Left lung (tissue), 10 donors: ENCODE measurements around the gene HSBP1L1. TPM values are rescaled to one million over a fixed set of nuclear protein-coding genes. Genes with fewer than 3 reads are reported as not detected.

ENCODE experiments used
- ATAC-seq: fragments of 200-7000 bp; cut with Tn5 transposase; one replicate; pipeline ENCODE4 v1.9.1; 2020; ENCODE audit warnings: moderate library complexity
- DNase-seq, 4 donors: peaks; one replicate each; pipeline ENCODE4 v3.0.0-alpha.2; 2013 to 2020
- H3K27ac ChIP-seq, 2 donors: fragments of 200-600 bp; sonication (generic) in 1 of 2; one replicate each; pipeline versions ENCODE4 v1.5.0 to v1.8.0; 2020 to 2021
- H3K27me3 ChIP-seq, 2 donors: fragments of 200-600 bp; sonication (generic) in 1 of 2; one replicate each; pipeline versions ENCODE4 v1.5.0 to v1.8.0; 2020 to 2021
- H3K36me3 ChIP-seq, 2 donors: fragments of 200-600 bp; sonication (generic) in 1 of 2; one replicate each; pipeline versions ENCODE4 v1.5.0 to v1.8.0; 2020 to 2021
- H3K4me1 ChIP-seq, 2 donors: fragments of 200-600 bp; one replicate each; pipeline ENCODE4 v1.8.0; 2021
- H3K4me3 ChIP-seq, 2 donors: fragments of 200-600 bp; sonication (generic) in 1 of 2; one replicate each; pipeline versions ENCODE4 v1.5.0 to v1.8.0; 2020 to 2021; ENCODE audit warnings: mild to moderate bottlenecking in 1 of 2
- H3K9me3 ChIP-seq, 2 donors: fragments of 200-600 bp; sonication (generic) in 1 of 2; one replicate each; pipeline versions ENCODE4 v1.5.0 to v1.8.0; 2020 to 2021
- intact Hi-C, 2 donors: fragments of 100-400 bp; cut with DNase I; formaldehyde crosslinking; loops; one replicate each; pipeline versions ENCODE4 v1.11.2 to v1.14.2; 2022
- polyA plus RNA-seq, 6 donors: library from polyadenylated mRNA; unstranded; fragments of 120-200 nt; gene quantifications; one replicate each; pipeline ENCODE4 v1.2.1, GENCODE V29; 2013; ENCODE audit not compliant: insufficient read length in 6 of 6
- total RNA-seq, 2 donors: library from RNA; stranded (reverse); fragmentation: NEBNext Ultra II Directional; extraction: Animal tissue kit (Norgen Biotek cat#: 25700); gene quantifications; one replicate each; pipeline ENCODE4 v1.2.1, GENCODE V29; 2021
- TF ChIP-seq, protein P1 (sequence below), 2 donors: fragments of 200-600 bp; sonication (generic) in 1 of 2; IDR thresholded peaks; one replicate each; pipeline versions ENCODE4 v1.5.0 to v1.8.0; 2021; ENCODE audit warnings: antibody characterized with exemption in 2 of 2
- donor health status: DM: no; HTN: yes; CAD: no.
- donor health status: DM: no; HTN: no; CAD: no.

HSBP1L1 gene
- total and polyA plus RNA-seq, 8 donors, result 21.7 to 38.5 (median 26.5) TPM

GRCh38 chr18:79926306-79926705 is 38.1 kb upstream of the HSBP1L1 start:
- intact Hi-C loops, result no loop called here
- H3K27me3 ChIP-seq, result no peaks in the 10 kb centered on the region
- H3K4me1 ChIP-seq, result no peaks in the 10 kb centered on the region
- ATAC-seq (no peak), DNase-seq (peak in 1 of 4 donors; percentile 5)
- peaks cover 0 to 32% of the 10 kb centered on the region in 2 donors for H3K9me3 ChIP-seq
- TF ChIP-seq, protein P1, sequence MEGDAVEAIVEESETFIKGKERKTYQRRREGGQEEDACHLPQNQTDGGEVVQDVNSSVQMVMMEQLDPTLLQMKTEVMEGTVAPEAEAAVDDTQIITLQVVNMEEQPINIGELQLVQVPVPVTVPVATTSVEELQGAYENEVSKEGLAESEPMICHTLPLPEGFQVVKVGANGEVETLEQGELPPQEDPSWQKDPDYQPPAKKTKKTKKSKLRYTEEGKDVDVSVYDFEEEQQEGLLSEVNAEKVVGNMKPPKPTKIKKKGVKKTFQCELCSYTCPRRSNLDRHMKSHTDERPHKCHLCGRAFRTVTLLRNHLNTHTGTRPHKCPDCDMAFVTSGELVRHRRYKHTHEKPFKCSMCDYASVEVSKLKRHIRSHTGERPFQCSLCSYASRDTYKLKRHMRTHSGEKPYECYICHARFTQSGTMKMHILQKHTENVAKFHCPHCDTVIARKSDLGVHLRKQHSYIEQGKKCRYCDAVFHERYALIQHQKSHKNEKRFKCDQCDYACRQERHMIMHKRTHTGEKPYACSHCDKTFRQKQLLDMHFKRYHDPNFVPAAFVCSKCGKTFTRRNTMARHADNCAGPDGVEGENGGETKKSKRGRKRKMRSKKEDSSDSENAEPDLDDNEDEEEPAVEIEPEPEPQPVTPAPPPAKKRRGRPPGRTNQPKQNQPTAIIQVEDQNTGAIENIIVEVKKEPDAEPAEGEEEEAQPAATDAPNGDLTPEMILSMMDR (IDR thresholded peaks at IDR 0.05), result no peak
- H3K4me3 ChIP-seq, result no peak overlapping the region
- H3K27ac ChIP-seq, result no peak overlapping the region
- H3K36me3 ChIP-seq, result peaks cover 0 to 76% of the 10 kb centered on the region in 2 donors

- ATAC-seq (peak; percentile 73), DNase-seq (peak in 1 of 4 donors; percentile 44)
- no peak overlapping the region for H3K4me3 ChIP-seq
- H3K4me1 ChIP-seq, result no peaks in the 10 kb centered on the region
- TF ChIP-seq, protein P1 (IDR thresholded peaks at IDR 0.05), result no peak
- H3K9me3 ChIP-seq, result peaks cover 0 to 39% of the 10 kb centered on the region in 2 donors
- no peaks in the 10 kb centered on the region for H3K27me3 ChIP-seq
- H3K36me3 ChIP-seq, result peaks cover 0 to 83% of the 10 kb centered on the region in 2 donors
- H3K27ac ChIP-seq, result no peak overlapping the region
- intact Hi-C loops, result no loop called here
Observed at GRCh38 chr18:79926715-79927606, 37.5 kb upstream of the HSBP1L1 start.

DNA sequence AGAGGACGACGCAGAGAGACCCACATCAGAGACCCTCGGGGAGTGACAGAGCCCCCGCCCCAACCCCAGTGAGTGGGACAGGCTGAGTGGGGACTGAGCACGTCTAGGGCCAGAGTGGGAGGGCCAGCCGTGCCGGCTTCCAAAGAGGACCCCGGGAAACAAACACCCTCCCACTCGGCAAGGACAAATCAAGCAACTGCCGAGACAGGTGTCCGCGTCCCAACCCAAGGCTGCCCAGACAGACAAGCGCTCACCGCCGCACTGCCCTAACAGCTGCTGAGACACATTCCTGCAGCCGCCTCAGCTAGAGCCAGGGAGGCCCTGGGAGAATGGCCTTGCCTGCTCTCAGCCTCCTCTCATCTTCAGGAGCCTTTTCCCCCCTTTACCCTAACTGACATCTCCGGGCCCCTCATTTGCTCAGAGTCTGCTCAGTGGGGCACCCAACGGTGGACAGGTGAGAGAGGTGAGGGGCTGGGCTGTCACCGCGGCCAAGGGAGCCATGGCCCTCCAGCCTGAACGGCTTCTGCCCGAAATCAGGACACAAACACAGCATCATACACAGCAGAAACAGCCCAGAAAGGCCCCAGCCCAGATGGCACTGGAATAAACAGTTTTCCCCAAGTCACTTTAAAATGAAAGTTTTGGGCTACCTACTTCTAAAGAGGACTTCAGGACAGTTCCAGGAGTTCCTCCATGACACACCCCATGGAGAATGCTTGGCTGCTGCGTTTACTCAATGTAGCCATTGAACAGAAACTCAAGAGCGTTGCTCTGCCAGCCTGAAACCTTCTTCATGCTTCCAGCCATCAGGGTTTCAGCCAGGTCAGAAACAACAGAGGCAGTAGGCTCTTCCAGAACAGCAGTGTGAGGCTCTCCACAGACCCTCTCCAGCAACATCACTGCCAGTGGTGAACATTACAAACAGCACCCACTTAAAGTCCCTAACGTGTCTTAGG is 36.6 kb upstream of the HSBP1L1 start:
- Histone ChIP-seq H3K4me1 (no peaks in the 10 kb centered on the region), H3K27ac (no peak overlapping the region), H3K36me3 (peaks cover 0 to 81% of the 10 kb centered on the region in 2 donors), H3K9me3 (peaks cover 0 to 48% of the 10 kb centered on the region in 2 donors), H3K4me3 (no peak overlapping the region), H3K27me3 (no peaks in the 10 kb centered on the region)
- intact Hi-C loops, result no loop called here
- DNase-seq, result peak in 1 of 4 donors; percentile 20
- ATAC-seq, result no peak
- TF ChIP-seq, protein P1 (IDR thresholded peaks at IDR 0.05), result no peak

GRCh38 chr18:79928563-79928960 is 35.9 kb upstream of the HSBP1L1 start:
- Histone ChIP-seq H3K27me3 (no peaks in the 10 kb centered on the region), H3K4me1 (no peaks in the 10 kb centered on the region), H3K4me3 (no peak overlapping the region), H3K27ac (no peak overlapping the region), H3K36me3 (peaks cover 0 to 83% of the 10 kb centered on the region in 2 donors), H3K9me3 (peaks cover 0 to 55% of the 10 kb centered on the region in 2 donors)
- peak in 1 of 4 donors; percentile 16 for DNase-seq
- TF ChIP-seq, protein P1 (IDR thresholded peaks at IDR 0.05), result no peak
- ATAC-seq, result no peak
- intact Hi-C loops, result no loop called here
